ENCODE data around the gene CNTLN.

The CNTLN gene

GRCh38 chr9:17138503-17138902, 3.7 kb downstream of the CNTLN start:
- no peak for DNase-seq (ENCODE audit: low read depth, low spot score)
- no peak overlapping the region for H3K4me3 ChIP-seq (ENCODE audit: low read depth, low read length)
- POLR2A ChIA-PET: no interaction called here
- CTCF ChIA-PET: interaction anchor here (1.3 kb wide), 1 partner anchor 22 kb away, joined by 3 read pairs; no protein-coding TSS in a partner anchor
- TF ChIP-seq, protein P1, sequence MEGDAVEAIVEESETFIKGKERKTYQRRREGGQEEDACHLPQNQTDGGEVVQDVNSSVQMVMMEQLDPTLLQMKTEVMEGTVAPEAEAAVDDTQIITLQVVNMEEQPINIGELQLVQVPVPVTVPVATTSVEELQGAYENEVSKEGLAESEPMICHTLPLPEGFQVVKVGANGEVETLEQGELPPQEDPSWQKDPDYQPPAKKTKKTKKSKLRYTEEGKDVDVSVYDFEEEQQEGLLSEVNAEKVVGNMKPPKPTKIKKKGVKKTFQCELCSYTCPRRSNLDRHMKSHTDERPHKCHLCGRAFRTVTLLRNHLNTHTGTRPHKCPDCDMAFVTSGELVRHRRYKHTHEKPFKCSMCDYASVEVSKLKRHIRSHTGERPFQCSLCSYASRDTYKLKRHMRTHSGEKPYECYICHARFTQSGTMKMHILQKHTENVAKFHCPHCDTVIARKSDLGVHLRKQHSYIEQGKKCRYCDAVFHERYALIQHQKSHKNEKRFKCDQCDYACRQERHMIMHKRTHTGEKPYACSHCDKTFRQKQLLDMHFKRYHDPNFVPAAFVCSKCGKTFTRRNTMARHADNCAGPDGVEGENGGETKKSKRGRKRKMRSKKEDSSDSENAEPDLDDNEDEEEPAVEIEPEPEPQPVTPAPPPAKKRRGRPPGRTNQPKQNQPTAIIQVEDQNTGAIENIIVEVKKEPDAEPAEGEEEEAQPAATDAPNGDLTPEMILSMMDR (IDR thresholded peaks at IDR 0.05; ENCODE audit: insufficient read depth, low read length, missing control alignments): no peak

- ChIA-PET CTCF (interaction anchor here (1.2 kb wide), 1 partner anchor 24 kb away, joined by 3 read pairs; no protein-coding TSS in a partner anchor), POLR2A (no interaction called here)
- H3K4me3 ChIP-seq (ENCODE audit: low read depth, low read length): no peak overlapping the region
- no peak for DNase-seq (ENCODE audit: low read depth, low spot score)
- TF ChIP-seq, protein P1 (IDR thresholded peaks at IDR 0.05; ENCODE audit: insufficient read depth, low read length, missing control alignments): no peak
These were observed 5.6 kb downstream of the CNTLN start for GRCh38 chr9:17140418-17140817.

DNA sequence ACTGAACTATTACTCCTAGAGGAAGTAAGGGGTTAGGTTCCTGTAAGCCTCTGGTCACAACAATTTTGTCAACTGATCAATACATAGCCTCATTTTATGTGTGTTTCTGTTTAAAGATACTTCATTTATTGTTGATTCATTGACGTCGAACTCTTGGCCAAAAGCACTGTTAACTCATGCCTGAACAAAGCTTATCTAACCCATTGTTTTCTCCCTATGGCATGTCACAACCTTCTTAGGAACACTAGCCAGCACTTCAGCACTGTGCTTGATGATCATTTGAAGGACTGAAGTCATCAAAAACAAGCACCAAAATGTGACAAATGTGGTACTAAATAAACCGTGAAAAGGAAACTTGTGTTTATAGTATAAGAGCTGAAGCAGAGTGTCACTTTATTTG, 13.5 kb downstream of the CNTLN start:
- ChIA-PET POLR2A (no interaction called here), CTCF (no interaction called here)
- no peak for DNase-seq (ENCODE audit: low read depth, low spot score)
- no peak overlapping the region for H3K4me3 ChIP-seq (ENCODE audit: low read depth, low read length)
- TF ChIP-seq, protein P1 (IDR thresholded peaks at IDR 0.05; ENCODE audit: insufficient read depth, low read length, missing control alignments): no peak

DNA sequence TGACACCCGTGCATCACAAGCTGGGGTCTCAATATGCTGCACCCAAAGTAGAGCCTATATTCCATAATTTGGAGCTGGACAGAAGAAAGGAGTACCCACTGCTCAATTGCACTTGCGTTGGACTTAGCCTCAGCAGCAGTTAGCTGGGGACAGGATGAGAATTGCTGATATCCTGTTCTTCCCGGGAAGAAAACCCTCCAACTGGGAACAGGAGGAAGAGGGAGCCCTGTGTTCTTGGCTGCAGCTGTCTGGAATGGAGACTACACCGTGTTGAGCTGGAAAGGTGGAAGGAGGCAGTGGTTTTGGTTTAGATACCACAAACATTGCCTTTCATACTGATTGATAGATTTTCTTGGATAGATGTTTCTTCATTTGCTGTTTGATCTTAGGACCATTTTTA, 24.6 kb downstream of the CNTLN start:
- POLR2A ChIA-PET: no interaction called here
- no peak for DNase-seq (ENCODE audit: low read depth, low spot score)
- CTCF ChIA-PET: no interaction called here
- TF ChIP-seq, protein P1 (IDR thresholded peaks at IDR 0.05; ENCODE audit: insufficient read depth, low read length, missing control alignments): no peak
- no peak overlapping the region for H3K4me3 ChIP-seq (ENCODE audit: low read depth, low read length)

DNA sequence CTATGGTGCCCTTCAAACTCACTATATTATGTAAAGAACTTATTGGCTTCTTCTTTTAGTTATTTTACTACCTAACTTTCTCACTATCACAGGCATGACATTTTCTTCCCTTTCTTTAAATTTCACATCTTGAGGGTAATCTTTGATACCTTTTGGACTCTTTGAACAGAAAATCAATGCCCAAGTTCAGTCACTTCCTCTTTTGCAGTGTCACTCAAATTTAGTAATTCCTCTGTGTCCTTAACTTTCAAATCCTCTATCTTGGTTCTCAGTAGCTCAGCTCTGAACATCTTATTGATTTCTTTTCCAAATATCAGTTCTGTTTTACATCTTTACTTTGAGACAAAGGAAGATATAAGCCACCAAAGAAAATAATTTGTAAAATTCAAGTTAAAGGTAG, 25.5 kb downstream of the CNTLN start:
- POLR2A ChIA-PET: no interaction called here
- CTCF ChIA-PET: no interaction called here
- no peak overlapping the region for H3K4me3 ChIP-seq (ENCODE audit: low read depth, low read length)
- TF ChIP-seq, protein P1 (IDR thresholded peaks at IDR 0.05; ENCODE audit: insufficient read depth, low read length, missing control alignments): no peak
- no peak for DNase-seq (ENCODE audit: low read depth, low spot score)

- TF ChIP-seq, protein P1 (IDR thresholded peaks at IDR 0.05; ENCODE audit: insufficient read depth, low read length, missing control alignments): no peak
- ChIA-PET CTCF (no interaction called here), POLR2A (no interaction called here)
- no peak overlapping the region for H3K4me3 ChIP-seq (ENCODE audit: low read depth, low read length)
- DNase-seq (ENCODE audit: low read depth, low spot score): no peak
These were observed 30.9 kb downstream of the CNTLN start for GRCh38 chr9:17165764-17166163.
